ENCODE data around the gene TMEM40. TPM values are rescaled to one million over a fixed set of nuclear protein-coding genes. Genes with fewer than 3 reads are reported as not detected.

Gene TMEM40
- total and polyA plus RNA-seq, 2 of the 13 experiments (the other 11 are each of a cell fraction or from before 2014, with no cell fraction given): 0.16 TPM; not detected in 1

- TF ChIP-seq ZNF792 (CRISPR knock-in tag; IDR thresholded peaks at IDR 0.05): no peak
- no peak for TF ChIP-seq ZNF256 (CRISPR knock-in tag; conservative IDR thresholded peaks at IDR 0.05)
- no peak for TF ChIP-seq ZNF326 (CRISPR knock-in tag; IDR thresholded peaks at IDR 0.05; ENCODE audit: borderline replicate concordance)
- no peak for TF ChIP-seq BCL6 (CRISPR knock-in tag; IDR thresholded peaks at IDR 0.05)
- DNase-seq (ENCODE audit: low spot score) (no peak), FAIRE-seq (no peak), ATAC-seq (no peak)
- intact Hi-C loops (cut with micrococcal nuclease; ENCODE audit: unreplicated experiment) (no loop called here), in situ Hi-C loops (cut with HindIII; ENCODE audit: extremely low pct_ligation_motif_present, low pct_unique_long_range_greater_than_20kb) (no loop called here)
- H3K27ac ChIP-seq (ENCODE audit: extremely low read length, insufficient read depth, low read length): no peak overlapping the region
- H3K9ac ChIP-seq (ENCODE audit: insufficient read depth, low read depth, low read length): no peak overlapping the region
- no peaks in the 10 kb centered on the region for H3K79me2 ChIP-seq (ENCODE audit: insufficient read depth, low read length)
- no peaks in the 10 kb centered on the region for H3K9me3 ChIP-seq (ENCODE audit: low read length)
- ChIA-PET POLR2A (no interaction called here), CTCF (ENCODE audit: low intra/inter-chr PET ratio, low total read pairs) (no interaction called here)
- 28% methylated on average over 2 of the region's 2 CpGs for WGBS (ENCODE audit: low lambda C conversion rate)
- no peak overlapping the region for H3K4me3 ChIP-seq (replicated peaks in 1 of 3; ENCODE audit: insufficient read depth in 1 of 3, low read depth in 2 of 3, low read length in 3 of 3)
- no peak overlapping the region for H3K4me2 ChIP-seq (ENCODE audit: low read depth, low read length)
- H4K20me1 ChIP-seq (ENCODE audit: insufficient read depth, low read length): no peaks in the 10 kb centered on the region
- H3K27me3 ChIP-seq (ENCODE audit: control insufficient read depth in 1 of 2, insufficient read depth in 2 of 2, low read length in 2 of 2): peaks cover 1 to 15% of the 10 kb centered on the region in 2 experiments; a peak in 2 of 5 replicates
- BruUV-seq (replicated peaks): no TSS peak
- H2AFZ ChIP-seq (ENCODE audit: low read length): no peak overlapping the region
- no peaks in the 10 kb centered on the region for H3K4me1 ChIP-seq (ENCODE audit: insufficient read depth, low read length)
- no peaks in the 10 kb centered on the region for H3K36me3 ChIP-seq (replicated peaks in 1 of 2; ENCODE audit: control insufficient read depth in 1 of 2, insufficient read depth in 2 of 2, low read length in 2 of 2)
Observed at GRCh38 chr3:12741209-12741608, 17.9 kb downstream of the TMEM40 start.

GRCh38 chr3:12737833-12738232, 21.2 kb downstream of the TMEM40 start:
- no peak overlapping the region for H3K27ac ChIP-seq (ENCODE audit: extremely low read length, insufficient read depth, low read length)
- POLR2A ChIA-PET: no interaction called here
- H3K9me3 ChIP-seq (ENCODE audit: low read length): no peaks in the 10 kb centered on the region
- WGBS (ENCODE audit: low lambda C conversion rate): 19% methylated on average over 6 of the region's 6 CpGs
- FAIRE-seq (no peak), ATAC-seq (no peak), DNase-seq (ENCODE audit: low spot score) (no peak)
- in situ Hi-C loops (cut with HindIII; ENCODE audit: extremely low pct_ligation_motif_present, low pct_unique_long_range_greater_than_20kb): no loop called here
- BruUV-seq (replicated peaks): no TSS peak
- no peak overlapping the region for H3K4me3 ChIP-seq (replicated peaks in 1 of 3; ENCODE audit: insufficient read depth in 1 of 3, low read depth in 2 of 3, low read length in 3 of 3)
- peaks cover 1 to 10% of the 10 kb centered on the region in 2 experiments; a peak in 1 of 5 replicates for H3K27me3 ChIP-seq (ENCODE audit: control insufficient read depth in 1 of 2, insufficient read depth in 2 of 2, low read length in 2 of 2)
- no peaks in the 10 kb centered on the region for H3K36me3 ChIP-seq (replicated peaks in 1 of 2; ENCODE audit: control insufficient read depth in 1 of 2, insufficient read depth in 2 of 2, low read length in 2 of 2)
- intact Hi-C loops (cut with micrococcal nuclease; ENCODE audit: unreplicated experiment): no loop called here
- H2AFZ ChIP-seq (ENCODE audit: low read length): no peak overlapping the region
- H3K9ac ChIP-seq (ENCODE audit: insufficient read depth, low read depth, low read length): no peak overlapping the region
- no peaks in the 10 kb centered on the region for H3K4me1 ChIP-seq (ENCODE audit: insufficient read depth, low read length)
- CTCF ChIA-PET (ENCODE audit: low intra/inter-chr PET ratio, low total read pairs): no interaction called here
- H3K4me2 ChIP-seq (ENCODE audit: low read depth, low read length): no peak overlapping the region
- H3K79me2 ChIP-seq (ENCODE audit: insufficient read depth, low read length): no peaks in the 10 kb centered on the region
- TF ChIP-seq ZNF576 (CRISPR knock-in tag; IDR thresholded peaks at IDR 0.05) (no peak), ZNF138 (CRISPR knock-in tag; IDR thresholded peaks at IDR 0.05; ENCODE audit: low read depth) (no peak), SP5 (CRISPR knock-in tag; IDR thresholded peaks at IDR 0.05; ENCODE audit: borderline replicate concordance, low read depth) (no peak), HOXA5 (CRISPR knock-in tag; IDR thresholded peaks at IDR 0.05) (no peak), ESRRA (CRISPR knock-in tag; IDR thresholded peaks at IDR 0.05; ENCODE audit: low read depth) (no peak)
- H4K20me1 ChIP-seq (ENCODE audit: insufficient read depth, low read length): no peaks in the 10 kb centered on the region
